Mucosa of rectum (tissue), 2 donors: ENCODE data around the gene PYROXD2.

Experiments
- H3K27ac ChIP-seq, 2 donors: one replicate each; pipeline ENCODE4 v1.7.0; 2013; ENCODE audit warnings: inconsistent platforms in 2 of 2, low read depth in 2 of 2, low read length in 2 of 2
- H3K27me3 ChIP-seq, 2 donors: one replicate each; pipeline ENCODE4 v1.7.0; 2013; ENCODE audit warnings: low read length in 2 of 2; ENCODE audit not compliant: control insufficient read depth in 2 of 2, insufficient read depth in 2 of 2
- H3K36me3 ChIP-seq, 2 donors: one replicate each; pipeline ENCODE4 v1.7.0; 2013; ENCODE audit warnings: low read length in 2 of 2; ENCODE audit not compliant: control insufficient read depth in 2 of 2, insufficient read depth in 2 of 2
- H3K4me1 ChIP-seq, 2 donors: one replicate each; pipeline ENCODE4 v1.7.0; 2013; ENCODE audit warnings: low read length in 2 of 2, mild to moderate bottlenecking in 1 of 2; ENCODE audit not compliant: control insufficient read depth in 2 of 2, insufficient read depth in 2 of 2
- H3K4me3 ChIP-seq, 2 donors: one replicate each; pipeline ENCODE4 v1.7.0; 2013; ENCODE audit warnings: low read length in 2 of 2
- H3K9ac ChIP-seq, 2 donors: one replicate each; pipeline ENCODE4 v1.7.0; 2013; ENCODE audit warnings: low read length in 2 of 2, low read depth in 1 of 2, mild to moderate bottlenecking in 1 of 2
- H3K9me3 ChIP-seq, 2 donors: one replicate each; pipeline ENCODE4 v1.7.0; 2013; ENCODE audit warnings: low read length in 2 of 2; ENCODE audit not compliant: control insufficient read depth in 2 of 2
- donor health status: healthy.
- donor health status: Normal muscosa, but diverticular disease.

Gene PYROXD2

GRCh38 chr10:98453729-98454128, 38.7 kb upstream of the PYROXD2 start:
- Histone ChIP-seq H3K9ac (no peak overlapping the region), H3K9me3 (no peaks in the 10 kb centered on the region), H3K27me3 (no peaks in the 10 kb centered on the region), H3K4me3 (no peak overlapping the region), H3K36me3 (no peaks in the 10 kb centered on the region), H3K27ac (no peak overlapping the region), H3K4me1 (no peaks in the 10 kb centered on the region)

GRCh38 chr10:98450618-98451017, 35.6 kb upstream of the PYROXD2 start:
- no peak overlapping the region for H3K9ac ChIP-seq
- H3K27ac ChIP-seq = no peak overlapping the region
- H3K36me3 ChIP-seq = no peaks in the 10 kb centered on the region
- no peaks in the 10 kb centered on the region for H3K9me3 ChIP-seq
- no peak overlapping the region for H3K4me3 ChIP-seq
- no peaks in the 10 kb centered on the region for H3K27me3 ChIP-seq
- H3K4me1 ChIP-seq = peaks cover 2 to 10% of the 10 kb centered on the region in 2 donors

- H3K4me3 ChIP-seq = no peak overlapping the region
- H3K27ac ChIP-seq = no peak overlapping the region
- no peaks in the 10 kb centered on the region for H3K9me3 ChIP-seq
- peaks cover 2 to 14% of the 10 kb centered on the region in 2 donors for H3K4me1 ChIP-seq
- no peaks in the 10 kb centered on the region for H3K27me3 ChIP-seq
- H3K9ac ChIP-seq = no peak overlapping the region
- H3K36me3 ChIP-seq = peaks cover 9 to 11% of the 10 kb centered on the region in 2 donors
Observed at GRCh38 chr10:98449287-98449686, 34.3 kb upstream of the PYROXD2 start.

GRCh38 chr10:98446661-98447221, 31.8 kb upstream of the PYROXD2 start, which contains the start of gene HPS1:
Gene HPS1 (minus strand): TSS chr10:98446935. CDS start chr10:98443240, 3,695 bp downstream.
- Histone ChIP-seq H3K4me3 (peak within 1 kb of the TSS; percentile 79 to 90), H3K27me3 (no peaks in the 10 kb centered on the region), H3K9me3 (no peaks in the 10 kb centered on the region), H3K36me3 (peaks cover 24 to 27% of the 10 kb centered on the region in 2 donors), H3K27ac (peak within 1 kb of the TSS; percentile 86 to 88), H3K9ac (peak within 1 kb of the TSS; percentile 86 to 88), H3K4me1 (peaks cover 2 to 14% of the 10 kb centered on the region in 2 donors)

GRCh38 chr10:98446151-98446660, 31.2 kb upstream of the PYROXD2 start:
- Histone ChIP-seq H3K4me1 (peaks cover 2 to 14% of the 10 kb centered on the region in 2 donors), H3K27ac (peak overlapping the region; percentile 86 to 88), H3K36me3 (peaks cover 24 to 29% of the 10 kb centered on the region in 2 donors), H3K9me3 (no peaks in the 10 kb centered on the region), H3K9ac (peak overlapping the region; percentile 86 to 88), H3K27me3 (no peaks in the 10 kb centered on the region), H3K4me3 (peak overlapping the region; percentile 79 to 90)

- Histone ChIP-seq H3K27ac (no peak overlapping the region), H3K4me3 (peak overlapping the region; percentile 79 to 90), H3K9me3 (no peaks in the 10 kb centered on the region), H3K36me3 (peaks cover 27 to 30% of the 10 kb centered on the region in 2 donors), H3K4me1 (peaks cover 2 to 14% of the 10 kb centered on the region in 2 donors), H3K9ac (peak overlapping the region in 1 of 2 donors; percentile 52), H3K27me3 (no peaks in the 10 kb centered on the region)
Observed at GRCh38 chr10:98445200-98445812, 30.3 kb upstream of the PYROXD2 start.

- Histone ChIP-seq H3K36me3 (peaks cover 32% of the 10 kb centered on the region in 2 donors), H3K27ac (no peak overlapping the region), H3K4me3 (no peak overlapping the region), H3K4me1 (peaks cover 2 to 14% of the 10 kb centered on the region in 2 donors), H3K9ac (no peak overlapping the region), H3K9me3 (no peaks in the 10 kb centered on the region), H3K27me3 (no peaks in the 10 kb centered on the region)
Observed at GRCh38 chr10:98444314-98445006, 29.5 kb upstream of the PYROXD2 start.

GRCh38 chr10:98438715-98439114, 23.7 kb upstream of the PYROXD2 start:
- H3K27ac ChIP-seq = no peak overlapping the region
- peaks cover 39 to 54% of the 10 kb centered on the region in 2 donors for H3K36me3 ChIP-seq

GRCh38 chr10:98436704-98437103, 21.7 kb upstream of the PYROXD2 start:
- H3K4me1 ChIP-seq = no peaks in the 10 kb centered on the region
- peaks cover 34 to 54% of the 10 kb centered on the region in 2 donors for H3K36me3 ChIP-seq
- no peak overlapping the region for H3K27ac ChIP-seq
- H3K9ac ChIP-seq = no peak overlapping the region
- no peak overlapping the region for H3K4me3 ChIP-seq
- H3K27me3 ChIP-seq = no peaks in the 10 kb centered on the region
- no peaks in the 10 kb centered on the region for H3K9me3 ChIP-seq

More at GRCh38 chr10:98438715-98439114, 23.7 kb upstream of the PYROXD2 start:
- no peaks in the 10 kb centered on the region for H3K9me3 ChIP-seq
- no peaks in the 10 kb centered on the region for H3K4me1 ChIP-seq
- no peak overlapping the region for H3K9ac ChIP-seq
- H3K27me3 ChIP-seq = no peaks in the 10 kb centered on the region
- H3K4me3 ChIP-seq = no peak overlapping the region

GRCh38 chr10:98435178-98435577, 20.2 kb upstream of the PYROXD2 start:
- Histone ChIP-seq H3K36me3 (peaks cover 43 to 66% of the 10 kb centered on the region in 2 donors), H3K4me3 (no peak overlapping the region), H3K9me3 (no peaks in the 10 kb centered on the region), H3K9ac (no peak overlapping the region), H3K4me1 (no peaks in the 10 kb centered on the region), H3K27me3 (no peaks in the 10 kb centered on the region), H3K27ac (no peak overlapping the region)
